CD4-positive, alpha-beta T cell treated with Interleukin-21 for 1 hour (primary cell): ENCODE data around the gene MS4A4A.
"Not testable (repeated sequence)": the region's sequence is repeated elsewhere in the genome, so short reads cannot be mapped to it uniquely, and the experiment has no call there.

Experiments
- DNase-seq: peaks from one replicate; pipeline ENCODE4 v3.0.0-alpha.2; 2020

The MS4A4A gene

GRCh38 chr11:60280412-60280811 lies at the start of gene MS4A4A:
TSS of gene MS4A4A (plus strand) at chr11:60280666. CDS start at chr11:60280676, 10 bp downstream.
- DNase-seq, result peak; percentile 9

- no peak for DNase-seq
Observed at GRCh38 chr11:60230681-60231080, 49.8 kb upstream of the MS4A4A start.

- no peak for DNase-seq
Observed at GRCh38 chr11:60235321-60235720, 45.1 kb upstream of the MS4A4A start.

GRCh38 chr11:60240662-60241061 lies 39.8 kb upstream of the MS4A4A start:
- no peak for DNase-seq

GRCh38 chr11:60241786-60242185 lies 38.7 kb upstream of the MS4A4A start:
- no peak for DNase-seq

- no peak for DNase-seq
Observed at GRCh38 chr11:60242740-60243239, 37.7 kb upstream of the MS4A4A start, which contains the start of gene MS4A4E. TSS of gene MS4A4E (minus strand) at chr11:60243137. CDS start at chr11:60230055, 13,082 bp downstream.

- DNase-seq, result peak; percentile 24
Observed at GRCh38 chr11:60251485-60252212, 28.8 kb upstream of the MS4A4A start.

- DNase-seq, result no peak
Observed at GRCh38 chr11:60252213-60253108, 28.0 kb upstream of the MS4A4A start.

- DNase-seq, result no peak
Observed at GRCh38 chr11:60257956-60258722, 22.3 kb upstream of the MS4A4A start.

- DNase-seq, result no peak
Observed at GRCh38 chr11:60261014-60261413, 19.5 kb upstream of the MS4A4A start.

GRCh38 chr11:60263402-60263801 lies 17.1 kb upstream of the MS4A4A start:
- DNase-seq, result no peak

- DNase-seq, result no peak
Observed at GRCh38 chr11:60264644-60265043, 15.8 kb upstream of the MS4A4A start.

- DNase-seq, result peak; percentile 33
Observed at GRCh38 chr11:60265373-60266214, 14.9 kb upstream of the MS4A4A start.

GRCh38 chr11:60274416-60274815 lies 6.0 kb upstream of the MS4A4A start:
- no peak for DNase-seq

GRCh38 chr11:60281485-60281884 lies 1.0 kb downstream of the MS4A4A start:
- no peak for DNase-seq

- no peak for DNase-seq
Observed at GRCh38 chr11:60282286-60282685, 1.8 kb downstream of the MS4A4A start.

- not testable (repeated sequence) for DNase-seq
Observed at GRCh38 chr11:60285411-60286126, 5.1 kb downstream of the MS4A4A start.

- DNase-seq, result no peak
Observed at GRCh38 chr11:60288531-60288930, 8.1 kb downstream of the MS4A4A start.

GRCh38 chr11:60292145-60292544 lies 11.7 kb downstream of the MS4A4A start:
- no peak for DNase-seq

GRCh38 chr11:60301178-60301577 lies 20.7 kb downstream of the MS4A4A start:
- no peak for DNase-seq

- DNase-seq, result not testable (repeated sequence)
Observed at GRCh38 chr11:60301884-60302283, 21.4 kb downstream of the MS4A4A start.
